Frontal cortex (tissue), 4 donors: Measurements from ENCODE around the gene PPP4R1. TPM values are rescaled to one million over a fixed set of nuclear protein-coding genes. Genes with fewer than 3 reads are reported as not detected.
"Not testable (repeated sequence)": the region's sequence is repeated elsewhere in the genome, so short reads cannot be mapped to it uniquely, and the experiment has no call there.

ENCODE experiments used
- DNase-seq, 2 donors: peaks; one replicate each; pipeline ENCODE4 v3.0.0; 2012; ENCODE audit warnings: low spot score in 2 of 2
- FAIRE-seq: peaks from 2 replicates; lab custom pipeline; 2012; peaks lifted over from hg19 to GRCh38; lab: Jason Lieb, UNC
- total RNA-seq: library from RNA; depleted of rRNA; stranded (reverse); fragments of >200 nt; gene quantifications from one replicate; pipeline ENCODE4 v1.2.3, GENCODE V29; 2014
- donor health status: control.
- donor health status: control.
- donor health status: control.

Gene PPP4R1
- total RNA-seq, 1 donor from 2014 or later, result 152 TPM

DNA sequence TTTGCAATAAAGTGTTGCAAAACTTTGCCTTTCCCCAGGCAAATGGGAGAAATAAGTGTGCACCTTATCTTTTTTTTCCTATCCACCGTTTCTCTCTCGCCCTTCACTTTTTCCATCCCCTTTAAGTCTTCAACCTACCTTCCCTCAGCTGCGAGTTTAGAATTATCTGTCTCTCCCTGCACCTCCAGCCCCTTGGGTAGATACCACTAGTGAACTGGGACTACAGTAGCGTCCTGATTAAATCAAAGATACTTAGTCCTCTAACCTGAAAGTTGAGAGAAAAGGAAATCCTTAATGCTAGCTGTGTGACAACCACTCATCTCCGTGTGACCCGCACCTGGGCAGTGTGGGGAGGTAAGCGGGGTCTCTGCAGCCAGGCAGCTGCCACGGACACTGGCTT, 16.1 kb upstream of the PPP4R1 start:
- FAIRE-seq, result no peak
- DNase-seq, result no peak

DNA sequence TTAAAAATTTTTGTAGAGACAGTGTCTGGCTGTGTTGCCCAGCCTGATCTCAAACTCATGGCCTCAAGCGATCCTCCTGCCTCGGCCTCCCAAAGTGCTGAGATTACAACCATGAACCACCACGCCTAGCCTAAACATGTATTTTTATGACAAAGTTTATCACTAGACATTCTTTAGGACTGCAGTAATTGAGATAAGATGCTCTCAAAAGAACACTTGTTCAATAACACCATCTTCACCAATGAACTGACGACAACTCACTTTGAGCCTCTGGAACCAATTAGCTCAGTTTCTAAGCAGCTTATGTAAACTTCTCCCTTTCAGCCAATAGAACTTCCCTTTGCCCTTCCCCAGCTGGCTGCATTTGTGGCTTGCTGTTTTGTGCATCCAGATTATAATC, 15.3 kb upstream of the PPP4R1 start:
- FAIRE-seq (no peak), DNase-seq (no peak)

- DNase-seq (no peak), FAIRE-seq (no peak)
These were observed 14.6 kb upstream of the PPP4R1 start for GRCh38 chr18:9628984-9629383.

DNA sequence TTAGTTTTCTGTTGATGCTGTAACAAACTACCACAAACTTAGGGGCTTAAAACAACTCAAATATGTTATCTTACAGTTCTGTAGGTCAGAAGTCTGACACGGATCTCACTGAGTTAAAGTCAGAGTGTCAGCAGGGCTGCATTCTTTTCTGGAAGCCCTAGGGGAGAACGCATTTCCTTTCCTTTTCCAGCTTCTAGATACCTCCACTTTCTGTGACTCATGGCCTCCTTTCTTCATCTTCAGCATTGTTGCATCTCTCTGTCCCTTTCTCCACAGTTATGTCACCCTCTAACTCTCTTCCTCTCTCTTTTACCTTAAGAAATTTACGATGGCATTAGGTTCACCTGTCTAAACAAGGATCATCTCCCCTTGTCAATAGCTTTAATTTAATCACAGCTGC, 13.3 kb upstream of the PPP4R1 start:
- DNase-seq (no peak), FAIRE-seq (no peak)

DNA sequence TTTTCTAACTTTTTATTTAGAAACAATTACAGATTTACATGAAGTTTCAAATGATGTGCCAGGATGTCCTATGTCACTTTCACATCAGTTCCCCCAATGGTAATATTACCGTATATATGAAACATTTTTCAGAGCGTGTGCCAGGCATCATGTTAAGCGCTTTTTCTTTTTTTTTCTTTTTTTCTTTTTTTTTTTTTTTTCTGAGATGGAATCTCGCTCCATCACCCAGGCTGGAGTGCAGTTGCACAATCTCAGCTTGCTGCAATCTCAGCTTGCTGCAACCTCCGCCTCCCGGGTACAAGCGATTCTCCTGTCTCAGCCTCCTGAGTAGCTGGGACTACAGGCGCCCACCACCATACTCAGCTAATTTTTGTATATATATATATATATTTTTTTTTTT, 5.6 kb upstream of the PPP4R1 start:
- DNase-seq, result no peak
- FAIRE-seq, result no peak

GRCh38 chr18:9619545-9619944, 5.2 kb upstream of the PPP4R1 start:
- FAIRE-seq, result no peak
- no peak for DNase-seq

GRCh38 chr18:9619056-9619455, 4.7 kb upstream of the PPP4R1 start:
- DNase-seq (no peak), FAIRE-seq (no peak)

DNA sequence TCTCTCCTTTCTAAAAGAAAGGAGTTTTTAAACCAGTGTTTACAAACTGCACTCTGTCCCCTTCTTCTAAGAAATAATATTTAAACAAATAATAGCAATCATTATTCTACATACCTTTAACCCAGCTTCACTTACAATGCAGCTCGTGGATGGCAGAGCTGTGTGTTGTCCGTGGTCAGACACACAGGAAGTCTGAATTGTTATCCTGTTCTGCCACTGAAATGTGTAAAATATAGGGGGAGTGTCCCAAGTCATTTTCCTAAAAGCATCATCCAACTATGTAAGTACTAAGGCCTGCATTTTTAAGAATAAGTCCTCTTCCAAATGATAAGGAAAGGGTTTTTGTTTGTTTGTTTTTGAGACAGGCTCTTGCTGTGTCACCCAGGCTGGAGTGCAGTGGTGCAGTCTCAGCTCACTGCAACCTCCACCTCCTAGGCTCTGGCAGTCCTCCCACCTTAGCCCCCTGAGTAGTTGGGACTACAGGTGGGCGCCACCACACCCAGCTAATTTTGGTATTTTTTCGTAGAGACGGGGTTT, 2.7 kb upstream of the PPP4R1 start:
- DNase-seq (no peak), FAIRE-seq (no peak)

- DNase-seq (no peak), FAIRE-seq (no peak)
These were observed 1.7 kb upstream of the PPP4R1 start for GRCh38 chr18:9616049-9616448.

DNA sequence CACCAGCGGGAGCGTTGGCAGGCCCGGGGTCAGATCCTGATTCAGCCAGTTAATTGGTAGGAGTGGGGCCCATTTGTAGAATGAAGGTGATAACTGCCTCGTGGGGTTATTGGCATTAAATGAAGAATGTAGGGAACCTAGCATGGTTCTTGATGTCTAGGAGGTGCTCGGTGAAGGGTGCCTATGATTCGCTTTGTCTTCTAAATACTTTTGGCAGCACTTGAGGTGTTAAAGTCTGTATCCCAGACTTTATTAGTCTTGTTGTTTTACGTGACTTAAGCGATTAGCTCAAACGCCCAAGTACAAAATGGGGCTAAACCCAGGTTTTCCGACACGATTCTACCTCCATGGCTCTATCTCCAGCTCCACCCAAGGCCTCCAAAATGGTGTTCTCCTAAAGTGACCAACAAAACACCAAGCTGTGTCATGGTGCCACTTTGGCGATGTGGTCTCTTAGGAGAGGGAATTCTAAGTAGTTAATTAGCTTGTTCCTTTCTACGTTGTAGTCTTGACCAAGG, 980 bp upstream of the PPP4R1 start:
- DNase-seq (no peak), FAIRE-seq (no peak)

DNA sequence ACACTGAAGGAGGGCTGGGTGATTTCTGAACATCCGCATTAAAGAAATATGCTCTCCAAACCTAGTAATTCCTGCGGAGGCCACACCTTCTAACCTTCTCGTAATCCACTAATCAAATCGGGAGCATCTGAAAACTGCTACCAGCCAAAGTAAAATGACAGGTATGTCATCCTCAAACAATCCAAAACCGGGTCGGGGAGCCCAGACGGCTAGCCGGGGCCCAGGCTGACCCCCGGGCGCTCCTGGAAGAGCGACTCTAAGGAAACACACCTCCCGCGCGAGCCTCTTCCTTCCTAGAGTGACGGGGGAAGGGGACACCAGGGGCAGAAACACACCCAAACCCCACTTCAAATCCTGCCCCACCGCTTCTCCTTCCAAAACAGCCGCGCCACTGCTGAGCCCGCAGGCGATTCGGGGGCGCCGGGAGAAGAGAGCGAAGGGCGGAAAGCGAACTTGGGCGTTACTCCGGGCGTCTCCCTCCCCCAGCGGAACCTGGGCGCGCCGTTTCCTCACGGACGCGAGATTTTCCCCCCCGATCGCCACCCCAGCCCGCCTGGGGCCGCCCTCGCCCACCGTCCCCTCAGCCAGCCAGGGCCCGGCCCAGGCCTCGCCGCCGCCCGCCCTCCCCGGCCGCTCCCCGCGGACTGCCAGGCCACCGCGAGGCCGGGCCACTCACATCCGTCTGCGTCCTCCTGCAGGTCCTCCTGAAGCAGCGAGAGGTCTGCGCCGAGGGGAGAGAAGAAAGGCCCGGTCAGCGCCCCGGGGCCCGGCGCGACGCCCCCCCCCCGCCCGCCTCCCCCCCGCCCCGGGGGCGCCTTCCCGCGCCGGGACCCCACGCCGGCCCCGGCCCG, 584 bp downstream of the PPP4R1 start:
- DNase-seq, result peak in 1 of 2 donors; percentile 42
- no peak for FAIRE-seq

DNA sequence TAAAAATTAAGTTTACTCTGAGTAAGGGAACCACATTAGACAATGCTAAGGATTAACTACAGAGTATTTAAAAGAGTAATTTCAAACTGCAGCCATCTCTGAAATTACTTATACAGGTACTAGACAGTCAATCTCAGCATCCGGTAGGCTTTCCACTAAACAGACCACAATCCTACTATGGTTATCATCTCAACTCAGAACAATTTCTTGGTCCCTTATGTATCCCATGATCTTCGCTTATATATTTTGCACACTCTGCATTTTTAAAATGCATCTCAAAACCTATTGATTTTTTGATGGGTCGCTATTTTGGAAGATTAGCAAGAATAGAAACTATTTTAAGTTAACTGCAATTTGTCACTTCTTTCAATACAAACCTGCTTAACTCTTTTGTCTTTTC, 1.4 kb downstream of the PPP4R1 start:
- DNase-seq (no peak), FAIRE-seq (no peak)

DNA sequence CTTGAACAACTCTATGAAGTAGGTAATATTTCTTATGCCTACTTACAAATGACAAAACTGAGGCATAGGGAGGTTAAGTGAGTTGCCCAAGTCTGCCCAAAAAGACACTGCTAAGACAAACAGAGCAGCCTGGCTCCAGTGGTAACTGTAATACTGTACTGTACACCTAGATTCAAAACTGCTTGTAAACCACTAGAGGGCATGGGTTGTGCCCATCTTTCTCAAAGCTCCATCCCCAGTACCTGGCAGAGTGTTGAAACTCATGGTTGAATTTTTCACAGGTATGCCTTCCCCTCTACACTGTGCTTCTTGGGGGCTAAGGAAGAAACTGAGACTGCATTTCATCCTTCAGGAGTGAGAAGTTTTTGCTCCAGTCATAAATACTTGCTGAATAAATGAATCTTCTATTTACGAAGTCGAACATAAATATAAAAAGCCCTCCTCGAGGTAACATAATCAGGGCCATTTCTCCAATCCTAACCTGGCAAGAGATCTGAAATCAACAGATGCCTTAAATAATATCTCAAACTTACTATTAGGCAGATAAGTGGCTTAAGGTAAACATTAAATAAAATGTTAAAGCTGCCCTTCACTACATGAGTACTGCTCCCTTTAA, 2.0 kb downstream of the PPP4R1 start:
- FAIRE-seq (no peak), DNase-seq (peak; percentile 20 to 23)

GRCh38 chr18:9609190-9609589, 5.2 kb downstream of the PPP4R1 start:
- FAIRE-seq, result no peak

GRCh38 chr18:9608728-9609127, 5.6 kb downstream of the PPP4R1 start:
- no peak for DNase-seq
- no peak for FAIRE-seq

More at GRCh38 chr18:9609190-9609589, 5.2 kb downstream of the PPP4R1 start:
- no peak for DNase-seq

- no peak for DNase-seq
- FAIRE-seq, result no peak
These were observed 6.1 kb downstream of the PPP4R1 start for GRCh38 chr18:9608298-9608697.

DNA sequence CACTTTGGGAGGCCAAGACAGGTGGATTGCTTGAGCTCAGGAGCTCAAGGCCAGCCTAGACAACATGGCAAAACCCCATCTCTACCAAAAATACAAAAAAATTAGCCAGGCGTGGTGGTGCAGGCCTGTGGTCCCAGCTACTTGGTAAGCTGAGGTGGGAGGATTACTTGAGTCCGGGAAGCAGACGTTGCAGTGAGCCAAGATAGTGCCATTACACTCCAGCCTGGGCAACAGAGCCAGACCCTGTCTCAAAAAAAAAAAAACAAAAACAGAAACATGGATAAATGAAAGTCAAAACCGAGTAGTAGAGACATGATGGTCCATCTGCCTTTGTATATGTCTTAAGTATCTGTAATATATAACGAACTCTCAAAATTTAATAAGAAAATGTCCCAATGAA, 7.2 kb downstream of the PPP4R1 start:
- FAIRE-seq, DNase-seq: not testable (repeated sequence)

DNA sequence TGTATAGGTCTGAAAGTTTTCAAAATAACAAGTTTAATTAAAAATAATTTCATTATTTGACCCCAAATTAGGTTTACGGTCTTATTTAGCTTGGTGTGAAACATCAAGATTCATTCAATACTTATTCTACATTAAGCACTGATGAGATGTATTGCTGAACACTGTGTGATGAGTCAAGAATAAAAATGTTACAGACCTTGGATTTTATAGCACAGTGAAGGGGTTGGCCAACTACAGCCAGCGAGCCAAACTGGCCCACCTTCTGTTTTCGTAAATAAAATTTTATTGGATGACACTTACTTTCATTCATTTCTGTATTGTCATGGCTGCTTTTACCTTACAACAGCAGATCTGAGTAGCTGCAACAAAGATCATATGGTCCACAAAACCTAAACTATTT, 8.3 kb downstream of the PPP4R1 start:
- FAIRE-seq, result no peak

GRCh38 chr18:9604348-9604747, 10.0 kb downstream of the PPP4R1 start:
- FAIRE-seq, result no peak
- no peak for DNase-seq

More for the DNA sequence above, 8.3 kb downstream of the PPP4R1 start:
- no peak for DNase-seq

DNA sequence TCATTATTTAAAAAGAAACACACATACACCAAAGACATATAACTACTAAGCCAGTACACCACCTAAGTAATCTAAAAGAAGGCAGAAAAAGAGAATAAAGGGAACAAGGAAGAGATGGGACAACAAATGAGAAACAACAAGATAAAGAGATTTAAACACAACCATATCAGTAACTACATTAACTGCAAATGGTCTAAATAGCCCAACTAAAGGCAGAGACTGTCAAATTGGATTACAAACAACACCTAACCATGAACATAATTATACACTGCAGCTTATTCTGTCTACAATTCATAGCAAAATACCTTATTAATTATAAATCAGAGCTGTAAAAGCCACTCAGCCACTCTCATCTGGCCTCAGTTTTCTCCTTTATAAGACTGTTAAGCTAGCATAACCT, 15.0 kb downstream of the PPP4R1 start:
- DNase-seq (no peak), FAIRE-seq (no peak)

DNA sequence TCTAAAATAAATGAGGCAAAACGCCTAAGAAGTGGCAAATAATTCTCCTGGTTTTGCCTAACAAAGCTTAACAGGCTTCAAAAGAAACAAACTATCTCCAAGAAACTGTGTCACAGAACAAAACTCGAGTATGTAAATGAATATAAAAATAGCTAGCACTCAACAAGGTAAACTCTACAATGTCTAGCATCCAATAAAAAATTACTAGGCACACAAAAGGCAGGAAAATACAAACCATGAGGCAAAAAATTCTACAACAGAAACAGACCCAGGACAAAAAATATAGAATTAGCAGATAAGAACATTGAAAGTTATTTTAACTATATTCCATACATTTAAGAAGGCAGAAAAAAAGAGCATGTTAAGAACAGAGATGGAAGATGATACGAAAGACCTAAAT, 16.8 kb downstream of the PPP4R1 start:
- no peak for FAIRE-seq

More for the DNA sequence above, 16.8 kb downstream of the PPP4R1 start:
- no peak for DNase-seq
